Jurkat, Clone E6-1 (cell line): ENCODE measurements around the gene OR51E1.

Experiments
- DNase-seq: peaks from one replicate; pipeline ENCODE4 v3.0.0-alpha.2; 2011; ENCODE audit warnings: low read depth, low spot score
- H3K4me3 ChIP-seq: 2 replicates; pipeline ENCODE4 v1.5.1; 2011; ENCODE audit warnings: mild to moderate bottlenecking, low read length, control low read depth, moderate library complexity

OR51E1 gene

DNA sequence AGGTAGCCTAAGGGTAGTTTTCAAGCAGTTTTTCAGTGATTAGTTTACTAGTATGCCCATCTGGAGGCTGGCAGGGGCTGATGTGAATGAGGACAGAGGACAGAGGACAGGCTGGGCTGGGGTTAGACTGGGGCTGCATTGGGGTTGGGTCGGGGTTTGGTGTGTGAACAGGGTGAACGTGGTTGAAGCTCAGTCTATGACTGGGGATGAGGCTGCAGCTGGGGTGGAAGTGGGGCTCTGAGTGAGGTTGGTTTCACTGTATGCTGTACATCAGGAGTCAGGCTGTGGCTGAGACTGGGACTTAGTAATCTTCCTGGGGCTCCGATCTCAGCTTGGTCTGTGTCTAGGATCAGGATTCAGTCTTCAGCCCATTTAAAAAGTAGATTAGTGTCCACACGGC lies 451 bp downstream of the OR51E1 start:
- DNase-seq: no peak
- no peak overlapping the region for H3K4me3 ChIP-seq

DNA sequence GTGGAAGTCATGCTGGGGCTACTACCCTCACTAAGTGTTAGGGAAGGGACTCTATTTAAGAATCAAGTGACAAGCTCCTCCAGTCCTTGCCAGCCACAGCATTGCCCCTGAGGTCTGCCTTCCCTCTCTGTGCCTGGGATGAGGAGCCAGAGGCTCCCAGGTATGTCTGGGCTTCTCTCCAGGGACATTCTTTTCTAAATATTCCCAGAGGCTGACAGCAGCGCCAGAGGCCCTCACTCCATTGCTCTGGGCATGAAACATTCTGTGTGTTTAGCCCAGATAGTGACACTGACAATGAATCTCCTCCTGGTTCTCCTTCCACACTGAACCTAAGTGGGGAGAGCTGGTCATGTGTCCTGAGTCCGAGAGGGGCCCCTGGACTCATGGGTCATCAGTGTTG lies 2.2 kb downstream of the OR51E1 start:
- no peak for DNase-seq
- no peak overlapping the region for H3K4me3 ChIP-seq

DNA sequence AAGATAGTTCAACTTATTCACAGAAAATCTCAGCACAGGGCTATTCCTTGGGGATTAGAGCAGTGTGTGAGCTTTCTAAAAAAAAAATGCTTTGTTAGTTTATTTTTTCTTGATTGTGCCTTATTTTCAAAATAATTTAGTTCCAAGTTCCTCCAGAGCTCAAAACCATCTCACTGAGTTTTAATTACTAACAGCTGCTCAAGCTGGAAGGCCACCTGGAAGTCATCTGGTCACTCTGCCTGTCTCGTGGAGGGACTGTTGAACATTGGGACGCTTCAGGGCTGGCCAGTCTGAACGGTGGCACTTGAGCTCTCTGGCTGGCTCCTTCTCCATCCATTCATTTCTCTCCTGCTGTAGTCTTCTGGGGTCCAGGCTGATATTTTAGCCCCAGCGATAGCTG lies 4.0 kb downstream of the OR51E1 start:
- no peak overlapping the region for H3K4me3 ChIP-seq
- no peak for DNase-seq

DNA sequence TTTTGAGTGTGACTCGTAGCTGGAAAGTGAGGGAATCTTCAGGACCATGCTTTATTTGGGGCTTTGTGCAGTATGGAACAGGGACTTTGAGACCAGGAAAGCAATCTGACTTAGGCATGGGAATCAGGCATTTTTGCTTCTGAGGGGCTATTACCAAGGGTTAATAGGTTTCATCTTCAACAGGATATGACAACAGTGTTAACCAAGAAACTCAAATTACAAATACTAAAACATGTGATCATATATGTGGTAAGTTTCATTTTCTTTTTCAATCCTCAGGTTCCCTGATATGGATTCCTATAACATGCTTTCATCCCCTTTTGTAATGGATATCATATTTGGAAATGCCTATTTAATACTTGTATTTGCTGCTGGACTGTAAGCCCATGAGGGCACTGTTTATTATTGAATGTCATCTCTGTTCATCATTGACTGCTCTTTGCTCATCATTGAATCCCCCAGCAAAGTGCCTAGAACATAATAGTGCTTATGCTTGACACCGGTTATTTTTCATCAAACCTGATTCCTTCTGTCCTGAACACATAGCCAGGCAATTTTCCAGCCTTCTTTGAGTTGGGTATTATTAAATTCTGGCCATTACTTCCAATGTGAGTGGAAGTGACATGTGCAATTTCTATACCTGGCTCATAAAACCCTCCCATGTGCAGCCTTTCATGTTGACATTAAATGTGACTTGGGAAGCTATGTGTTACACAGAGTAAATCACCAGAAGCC lies 11.0 kb downstream of the OR51E1 start:
- no peak overlapping the region for H3K4me3 ChIP-seq
- DNase-seq: no peak

DNA sequence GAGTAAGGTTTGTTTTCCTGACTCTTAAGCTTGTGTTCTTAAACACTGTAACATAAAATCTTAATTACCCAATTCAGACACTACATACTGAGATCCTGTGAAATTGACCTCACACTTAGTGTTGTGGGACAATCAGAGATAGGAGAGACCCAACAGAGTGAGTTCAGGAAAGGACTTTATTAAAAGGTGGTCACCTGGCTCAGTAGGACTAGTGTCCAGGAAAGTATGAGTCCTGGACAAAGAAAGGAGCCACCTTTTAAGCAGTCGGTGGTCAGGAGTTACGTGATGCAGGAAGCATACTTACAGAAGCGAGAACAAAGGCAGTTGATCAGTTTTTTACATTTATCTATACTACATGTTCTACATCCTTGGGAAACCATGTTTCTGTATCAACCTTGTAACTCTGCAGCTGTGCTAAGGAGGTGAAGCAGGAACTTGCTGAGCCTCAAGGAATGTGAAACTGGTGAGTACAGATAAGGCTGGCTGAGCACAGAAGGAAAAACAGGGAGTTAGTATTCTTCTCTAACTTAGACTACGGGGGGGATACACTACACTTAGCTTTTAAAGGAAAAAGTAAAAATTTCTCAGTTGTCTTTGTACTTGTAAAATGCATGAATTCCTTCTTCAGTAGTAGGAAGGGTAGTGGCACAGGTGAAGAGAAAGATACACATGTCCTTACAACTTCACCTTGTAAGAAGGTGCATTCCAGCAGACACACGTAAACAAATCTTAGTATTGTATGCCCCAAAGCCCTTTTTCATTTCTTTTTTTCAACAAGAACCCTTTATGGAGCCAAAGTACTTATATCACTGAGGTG lies 15.1 kb downstream of the OR51E1 start:
- no peak overlapping the region for H3K4me3 ChIP-seq
- no peak for DNase-seq

DNA sequence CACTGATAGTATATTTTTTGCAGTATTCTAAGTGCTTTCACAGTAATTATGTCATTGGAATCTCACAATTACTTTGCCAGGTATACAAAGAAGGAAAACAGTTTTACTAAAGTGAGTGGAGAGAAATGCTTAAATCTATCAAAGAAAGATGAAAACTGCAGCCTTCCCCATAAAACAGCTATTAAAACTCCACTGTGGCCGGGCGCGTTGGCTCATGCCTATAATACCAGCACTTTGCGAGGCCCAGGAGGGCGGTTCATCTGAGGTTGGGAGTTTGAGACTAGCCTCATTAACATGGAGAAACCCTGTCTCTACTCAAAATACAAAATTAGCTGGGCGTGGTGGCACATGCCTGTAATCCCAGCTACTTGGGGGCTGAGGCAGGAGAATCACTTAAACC lies 19.1 kb downstream of the OR51E1 start:
- DNase-seq: no peak
- H3K4me3 ChIP-seq: no peak overlapping the region

DNA sequence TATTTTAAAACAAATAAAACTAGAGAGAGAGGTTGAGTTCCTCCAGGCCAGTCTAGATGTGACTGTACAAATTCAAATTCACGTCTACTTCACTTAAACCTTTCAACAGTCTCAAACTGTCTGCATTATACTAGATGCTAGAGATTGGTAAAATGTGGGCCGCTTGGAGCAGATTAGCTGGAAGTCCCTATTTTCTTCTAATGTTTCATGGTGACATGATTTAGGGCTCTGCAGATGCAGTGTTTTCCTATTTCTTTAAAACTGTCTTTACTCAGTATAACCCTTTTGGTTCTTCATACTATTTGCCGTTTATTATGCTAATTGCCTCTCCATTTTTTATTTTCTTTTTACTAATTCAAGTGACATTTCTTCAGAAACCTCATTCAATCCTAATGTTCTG lies 20.4 kb downstream of the OR51E1 start:
- no peak for DNase-seq
- no peak overlapping the region for H3K4me3 ChIP-seq

DNA sequence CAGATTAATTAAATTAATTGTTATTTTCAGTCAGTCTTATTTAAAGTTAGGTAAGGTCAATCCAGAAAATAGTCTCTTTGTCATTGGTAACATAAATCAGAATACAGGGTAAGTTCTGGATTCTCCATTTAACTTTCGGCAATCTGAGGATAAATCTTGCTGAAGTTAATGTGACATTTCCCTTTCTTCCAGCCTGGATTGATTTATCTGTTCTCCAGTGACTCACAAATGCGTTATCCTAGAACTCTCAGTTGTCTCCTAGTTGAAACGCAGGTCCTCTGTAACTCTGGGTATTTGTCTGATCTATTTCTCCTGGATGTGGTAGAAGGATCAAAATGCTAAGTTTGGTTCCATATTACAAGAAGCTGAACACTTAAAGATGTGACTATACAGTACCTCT lies 21.0 kb downstream of the OR51E1 start:
- no peak overlapping the region for H3K4me3 ChIP-seq
- no peak for DNase-seq

DNA sequence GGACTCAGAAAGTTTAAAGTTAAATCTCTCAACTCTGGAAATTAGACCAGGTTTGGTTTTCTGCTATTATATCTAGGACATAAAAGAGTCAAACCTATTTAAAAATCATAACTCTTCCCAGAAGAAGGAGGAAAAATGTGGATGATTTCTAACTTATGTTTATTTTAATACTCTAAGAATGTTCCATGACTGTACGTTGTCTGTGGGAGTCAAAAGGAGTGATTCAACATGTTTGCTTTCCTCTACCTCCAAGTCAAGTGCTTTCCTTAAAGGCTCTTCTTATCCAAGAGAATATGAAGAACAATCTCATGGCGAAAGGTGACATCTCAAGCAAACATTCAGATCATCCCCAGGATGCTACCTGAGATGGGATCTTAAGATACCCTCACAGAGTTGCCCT lies 21.6 kb downstream of the OR51E1 start:
- no peak for DNase-seq
- H3K4me3 ChIP-seq: no peak overlapping the region

DNA sequence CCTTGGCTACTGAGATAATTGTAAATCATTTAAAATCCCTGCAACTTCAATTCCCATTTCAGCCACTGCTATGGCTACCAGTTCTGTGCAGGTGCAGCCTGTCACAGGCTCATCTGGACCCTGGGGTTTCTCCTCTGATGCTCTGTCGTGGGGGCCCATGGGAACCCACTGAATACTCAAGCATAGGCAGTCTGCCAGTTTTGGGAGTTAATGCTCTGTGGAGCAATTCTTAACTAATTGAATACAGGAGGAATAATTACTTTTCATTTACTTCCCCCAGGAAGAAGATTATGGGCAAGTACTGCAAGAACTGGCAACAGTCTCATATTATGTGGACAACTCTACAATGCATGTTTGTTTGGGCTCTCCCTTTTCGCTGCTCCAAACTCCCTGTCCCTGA lies 28.0 kb downstream of the OR51E1 start:
- no peak overlapping the region for H3K4me3 ChIP-seq
- no peak for DNase-seq

DNA sequence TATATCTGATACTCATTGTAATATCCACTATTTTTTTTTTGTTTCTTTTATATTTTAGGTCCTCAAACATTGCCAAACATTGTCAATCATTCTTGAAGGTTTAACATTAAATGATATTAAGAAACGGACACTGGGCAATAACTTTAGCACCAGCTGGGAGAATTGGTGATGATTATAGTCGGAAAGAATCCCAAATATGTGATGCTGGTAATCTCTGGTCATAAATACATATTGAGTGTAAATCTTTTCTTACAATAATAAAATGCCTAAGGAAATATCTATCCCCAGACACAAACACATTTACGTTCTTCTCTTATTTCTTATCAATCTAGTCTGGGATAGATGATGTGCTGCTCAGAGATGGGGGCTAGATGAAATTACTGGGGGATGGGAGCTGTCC lies 28.7 kb downstream of the OR51E1 start:
- H3K4me3 ChIP-seq: no peak overlapping the region
- no peak for DNase-seq

DNA sequence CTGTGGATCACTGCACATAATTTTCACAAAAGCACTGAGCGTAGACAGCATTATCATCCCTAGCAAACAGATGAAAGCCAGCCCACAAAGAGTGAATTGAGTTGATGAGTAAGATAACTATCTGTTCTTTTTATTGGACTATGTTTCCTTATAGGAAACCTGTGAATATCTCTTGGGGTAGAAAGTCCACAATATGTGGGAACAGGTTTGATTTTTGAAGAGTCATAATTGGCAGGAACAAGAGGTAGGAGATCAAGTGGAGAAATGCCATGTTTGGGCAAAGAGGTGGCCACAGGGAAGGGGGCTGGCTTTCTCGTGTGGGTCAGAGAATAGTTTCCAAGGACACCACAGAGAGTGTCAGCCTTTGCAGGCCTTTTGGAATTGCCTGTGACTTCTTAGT lies 30.0 kb downstream of the OR51E1 start:
- DNase-seq: no peak

DNA sequence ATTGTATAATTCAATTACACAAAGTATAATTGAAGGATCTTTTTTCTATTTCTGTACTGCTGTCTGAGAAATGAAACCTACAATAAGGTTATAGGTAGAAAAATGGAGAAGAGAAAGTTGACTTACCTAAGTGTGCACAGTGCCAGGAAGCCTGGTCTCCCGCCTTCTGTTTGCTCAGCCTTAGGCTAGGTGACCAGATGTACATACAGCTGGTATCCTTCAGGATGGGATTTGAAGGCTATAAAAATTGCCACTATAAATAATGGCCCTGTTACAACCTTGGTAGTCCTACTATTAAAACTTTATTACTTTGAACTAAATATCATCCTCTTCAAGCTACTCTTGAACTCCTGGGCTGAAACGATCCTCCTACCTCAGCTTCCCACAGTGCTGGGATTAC lies 34.2 kb downstream of the OR51E1 start:
- DNase-seq: no peak
- H3K4me3 ChIP-seq: no peak overlapping the region

More for the DNA sequence above, 30.0 kb downstream of the OR51E1 start:
- H3K4me3 ChIP-seq: no peak overlapping the region

DNA sequence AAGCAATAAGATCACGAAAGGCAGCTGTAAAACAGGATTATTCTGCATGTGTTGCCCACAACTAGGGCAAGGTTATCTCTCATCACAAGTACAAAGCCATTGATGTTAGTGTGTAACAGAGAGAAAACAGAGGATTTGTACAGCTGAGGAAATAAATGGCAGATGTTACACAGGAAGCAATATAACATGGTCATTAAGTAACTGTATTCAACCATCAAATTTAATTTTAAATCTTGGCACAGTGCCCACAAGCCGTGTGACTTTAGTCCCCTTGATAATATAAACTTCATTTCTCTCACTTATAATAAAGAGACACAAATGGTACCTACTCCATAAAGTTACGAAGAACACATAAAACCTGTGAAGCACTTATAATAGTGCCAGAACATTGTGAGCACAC lies 36.6 kb downstream of the OR51E1 start:
- H3K4me3 ChIP-seq: no peak overlapping the region
- no peak for DNase-seq

DNA sequence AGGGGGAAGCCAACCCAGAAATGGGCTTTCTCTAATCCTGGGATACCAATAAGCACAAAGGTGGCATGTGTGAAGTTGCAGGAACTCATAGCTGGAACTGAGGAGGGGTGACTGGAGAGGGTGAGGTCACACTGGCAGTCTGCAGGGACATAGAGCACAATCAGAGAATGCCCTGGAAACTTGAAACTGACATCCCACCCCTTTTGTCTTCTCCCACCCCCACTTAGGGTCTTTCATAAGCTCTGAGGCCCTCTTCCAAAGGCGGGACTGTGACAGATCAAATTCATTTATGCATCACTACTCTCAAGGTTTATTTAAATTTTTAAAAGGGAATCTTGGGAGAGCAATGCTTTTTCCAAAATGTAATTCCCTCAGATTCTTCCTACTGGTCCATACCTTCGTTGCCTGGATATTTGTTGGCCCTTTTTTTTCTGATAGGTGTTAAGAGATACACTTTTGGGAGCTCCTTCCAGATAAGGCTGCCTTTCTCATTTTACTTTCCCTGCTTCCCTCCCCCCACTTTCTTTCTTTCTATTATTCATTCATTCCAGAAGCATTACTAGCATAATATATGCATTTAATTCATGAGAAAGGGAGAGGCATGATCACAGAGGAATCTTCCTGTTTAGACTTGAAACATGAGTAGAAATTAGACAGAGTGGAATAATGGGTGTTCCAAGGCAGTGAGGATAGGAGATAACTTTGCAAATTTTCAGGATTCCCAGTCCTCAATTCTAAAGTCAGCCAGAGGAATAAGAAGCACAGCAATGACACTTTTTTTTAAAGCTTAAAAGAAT lies 39.0 kb downstream of the OR51E1 start:
- DNase-seq: no peak
- no peak overlapping the region for H3K4me3 ChIP-seq

DNA sequence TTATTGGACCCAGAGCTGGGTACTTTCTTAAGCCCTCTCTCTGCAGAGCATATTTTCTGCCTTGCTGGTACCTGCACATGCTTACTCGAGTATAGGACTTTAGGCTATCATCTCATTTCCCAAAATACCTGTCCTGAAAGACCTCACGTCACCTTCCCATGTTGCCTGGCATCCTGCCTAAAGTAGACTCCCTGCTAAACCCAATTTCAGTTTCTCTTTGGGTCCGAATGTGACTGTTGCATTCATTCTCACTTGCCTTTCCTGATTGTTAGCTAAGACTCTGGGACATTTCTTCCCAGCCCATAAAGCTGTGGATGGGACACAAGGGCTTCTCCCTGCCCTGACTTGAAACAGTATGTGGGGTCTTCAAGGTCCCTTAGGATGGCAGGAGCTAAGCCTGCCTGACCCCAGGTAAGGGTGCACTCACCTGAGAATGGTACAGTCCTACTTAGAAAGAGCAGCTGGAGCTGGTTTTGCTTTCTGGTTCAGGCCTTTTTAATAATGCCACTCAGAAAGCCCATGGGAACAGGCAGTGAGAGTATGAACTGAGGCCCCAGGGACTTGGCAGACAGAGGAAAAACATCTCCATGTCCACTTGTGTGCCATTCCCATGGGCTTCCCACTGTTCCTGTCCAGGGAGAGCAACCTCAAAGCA lies 41.0 kb downstream of the OR51E1 start:
- H3K4me3 ChIP-seq: no peak overlapping the region
- DNase-seq: no peak

DNA sequence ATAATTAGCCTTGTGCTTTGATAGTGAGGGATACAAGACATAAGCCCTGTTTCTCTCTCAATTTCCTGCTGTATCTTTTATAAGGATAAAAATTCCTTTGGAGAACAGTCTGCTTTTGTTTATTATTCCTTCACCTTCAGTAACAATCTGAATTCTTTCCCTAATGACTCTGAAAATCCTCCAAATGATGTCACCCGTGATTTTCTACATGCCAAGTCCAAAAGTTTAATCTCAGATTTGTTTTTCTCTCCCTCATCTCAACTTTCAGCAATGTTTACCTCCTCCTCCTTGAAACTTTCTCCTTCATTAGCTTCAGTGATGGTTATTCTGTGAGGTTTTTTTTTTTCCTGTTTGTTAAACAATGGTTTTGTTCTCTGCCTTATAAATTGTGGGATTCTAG lies 51.7 kb downstream of the OR51E1 start:
- no peak overlapping the region for H3K4me3 ChIP-seq
- no peak for DNase-seq

DNA sequence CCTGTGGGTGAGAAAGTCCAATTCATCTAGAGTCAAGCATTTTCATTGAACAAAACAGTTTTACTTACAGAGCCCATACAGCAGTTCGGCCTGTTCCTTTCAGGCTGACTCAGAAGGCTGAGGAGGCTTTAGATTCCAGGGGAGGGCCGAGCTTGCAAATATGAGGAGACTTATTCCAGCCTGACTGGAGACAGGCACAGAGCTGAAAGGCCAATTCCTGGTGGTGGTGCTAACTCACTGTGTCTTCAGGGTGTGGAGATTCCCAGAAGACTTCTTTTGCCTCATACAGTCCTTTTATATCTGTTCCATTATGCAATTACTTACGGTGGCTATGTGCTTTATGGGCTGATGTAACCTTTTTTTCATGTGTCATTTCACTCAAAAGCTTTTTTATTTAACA lies 53.8 kb downstream of the OR51E1 start, which contains the start of gene OR51E2:
Gene OR51E2 (minus strand): TSS at position 269 of the 400 bp plus-strand sequence. CDS start 15,142 bp downstream, outside the sequence.
- no peak for DNase-seq
- H3K4me3 ChIP-seq: no peak within 1 kb of the TSS

DNA sequence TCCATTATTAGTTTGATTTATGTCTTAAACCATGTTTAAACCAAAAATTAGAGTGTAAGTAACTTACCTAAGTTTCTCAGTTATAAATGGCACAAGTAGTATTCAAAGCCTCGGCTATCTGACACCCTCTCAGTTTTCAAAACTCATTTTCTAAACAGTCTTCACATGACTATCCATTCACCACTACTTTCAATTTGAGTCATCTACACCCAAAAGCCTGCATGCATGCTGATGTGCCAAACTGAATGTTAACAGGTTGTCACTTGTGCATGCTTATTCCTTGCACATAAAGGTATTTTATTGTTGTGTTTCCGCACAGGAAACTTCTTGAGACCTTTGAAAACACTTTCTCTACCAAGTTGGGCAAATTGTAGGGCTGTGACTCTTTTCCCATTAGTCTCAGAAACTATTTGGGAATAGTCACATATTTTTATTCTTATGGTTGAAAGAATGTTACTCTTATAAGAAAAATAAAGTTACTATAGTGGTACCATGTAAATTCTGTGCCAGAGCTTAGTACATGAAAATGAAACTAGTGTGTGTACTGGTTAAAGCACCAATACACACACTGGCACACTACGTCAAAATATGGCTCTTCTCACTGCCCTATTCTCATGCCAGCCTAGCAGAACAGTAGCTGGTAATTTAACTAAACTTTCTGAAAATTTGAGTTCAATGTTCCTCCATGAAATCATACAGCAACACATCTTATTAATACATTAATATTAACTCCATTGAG lies 56.1 kb downstream of the OR51E1 start:
- no peak for DNase-seq
- H3K4me3 ChIP-seq: no peak overlapping the region
